DMS153 (cell line): ENCODE results near the gene KANSL3.
"Not testable (repeated sequence)": the region's sequence is repeated elsewhere in the genome, so short reads cannot be mapped to it uniquely, and the experiment has no call there.

ENCODE experiments used
- DNase-seq: peaks from one replicate; lab custom pipeline; 2025; lab: John Stamatoyannopoulos, UW

Gene KANSL3

DNA sequence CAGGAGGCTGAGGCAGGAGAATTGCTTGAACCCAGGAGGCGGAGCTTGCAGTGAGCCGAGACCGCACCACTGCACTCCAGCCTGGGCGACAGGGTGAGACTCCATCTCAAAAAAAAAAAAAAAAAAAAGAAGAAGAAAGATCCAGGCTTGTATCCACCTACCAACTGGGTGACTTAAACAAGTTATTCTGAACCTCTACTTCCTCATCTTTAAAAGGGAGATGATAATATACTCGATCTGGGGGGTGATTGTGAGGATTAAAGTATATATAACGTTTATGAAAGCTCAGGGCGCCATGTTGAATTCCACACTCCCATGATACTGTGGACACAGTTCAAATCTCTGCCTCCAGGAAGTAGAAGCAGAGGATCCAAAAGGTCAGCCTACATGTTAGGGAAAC is 16.7 kb upstream of the KANSL3 start:
- not testable (repeated sequence) for DNase-seq

DNA sequence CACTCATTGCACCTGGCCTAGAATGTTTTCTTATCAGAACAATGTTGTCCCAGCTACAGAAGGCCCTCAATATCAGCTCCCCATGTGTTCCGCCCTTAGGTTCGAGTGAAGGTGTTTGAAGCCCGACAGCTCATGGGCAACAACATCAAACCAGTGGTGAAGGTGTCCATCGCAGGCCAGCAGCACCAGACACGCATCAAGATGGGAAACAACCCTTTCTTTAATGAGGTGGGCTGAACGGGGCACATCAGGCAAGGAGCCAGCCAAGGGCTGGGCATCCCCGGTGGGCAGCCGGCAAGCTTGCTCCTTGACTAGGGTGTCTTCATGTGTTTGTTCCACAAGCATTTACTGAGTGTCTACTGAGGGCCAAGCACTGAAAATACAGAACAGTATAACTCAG is 13.7 kb upstream of the KANSL3 start:
- DNase-seq = no peak

DNA sequence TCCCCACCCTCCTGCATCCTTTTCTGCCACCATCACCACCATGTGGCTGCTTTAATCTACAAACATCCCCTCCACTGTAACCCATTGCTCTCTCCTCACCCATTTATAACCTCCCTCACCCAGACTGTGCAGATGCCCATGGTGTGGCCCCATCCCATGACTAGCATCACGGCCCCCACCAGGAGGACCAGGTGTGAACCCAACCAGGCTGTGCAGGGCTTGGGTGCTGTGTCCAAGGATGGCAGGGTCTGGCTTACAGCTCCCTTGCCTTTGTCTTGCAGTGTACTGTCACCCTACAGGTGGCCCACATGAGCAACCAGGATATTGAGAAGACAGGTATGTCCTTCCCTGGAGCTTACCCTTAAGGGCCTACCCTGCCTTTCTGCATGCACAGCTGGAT is 11.2 kb upstream of the KANSL3 start:
- DNase-seq = no peak

DNA sequence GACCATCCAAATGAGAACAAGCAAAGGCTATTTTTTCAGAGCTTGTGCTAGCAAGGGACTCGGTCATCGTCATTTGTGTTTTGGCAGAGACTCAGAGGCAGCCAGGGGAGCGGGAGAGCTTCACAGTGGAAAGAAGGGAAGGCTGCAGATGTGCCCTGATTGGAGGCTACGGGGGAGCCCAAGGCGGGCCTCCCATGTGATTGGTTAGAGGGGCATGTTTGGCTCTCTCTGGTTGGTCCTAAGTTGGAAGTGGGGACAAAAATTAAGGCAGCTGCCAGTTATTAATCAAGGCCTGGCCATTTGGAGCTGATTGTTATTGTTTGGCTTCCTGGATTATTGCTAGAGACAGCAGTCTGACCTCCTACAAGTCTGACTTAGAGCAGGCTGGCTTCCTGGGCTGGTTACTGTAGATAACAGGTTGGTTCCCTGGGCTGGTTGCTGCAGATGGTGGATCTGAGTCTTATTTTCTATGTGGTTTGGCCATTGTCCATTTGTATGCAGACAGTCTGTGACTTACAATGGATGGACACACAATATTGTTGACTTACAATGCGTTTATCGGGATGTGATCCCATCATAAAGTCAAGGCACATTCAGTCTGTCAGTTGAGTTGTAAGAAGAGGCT is 10.3 kb upstream of the KANSL3 start:
- DNase-seq = no peak

GRCh38 chr2:96647681-96648080 is 9.6 kb upstream of the KANSL3 start:
- no peak for DNase-seq

- peak; percentile 1 for DNase-seq
Observed at GRCh38 chr2:96642564-96643360, 4.7 kb upstream of the KANSL3 start, which contains the start of gene FER1L5. Gene FER1L5 (plus strand): TSS chr2:96642764. CDS start chr2:96642837, 73 bp downstream.

DNA sequence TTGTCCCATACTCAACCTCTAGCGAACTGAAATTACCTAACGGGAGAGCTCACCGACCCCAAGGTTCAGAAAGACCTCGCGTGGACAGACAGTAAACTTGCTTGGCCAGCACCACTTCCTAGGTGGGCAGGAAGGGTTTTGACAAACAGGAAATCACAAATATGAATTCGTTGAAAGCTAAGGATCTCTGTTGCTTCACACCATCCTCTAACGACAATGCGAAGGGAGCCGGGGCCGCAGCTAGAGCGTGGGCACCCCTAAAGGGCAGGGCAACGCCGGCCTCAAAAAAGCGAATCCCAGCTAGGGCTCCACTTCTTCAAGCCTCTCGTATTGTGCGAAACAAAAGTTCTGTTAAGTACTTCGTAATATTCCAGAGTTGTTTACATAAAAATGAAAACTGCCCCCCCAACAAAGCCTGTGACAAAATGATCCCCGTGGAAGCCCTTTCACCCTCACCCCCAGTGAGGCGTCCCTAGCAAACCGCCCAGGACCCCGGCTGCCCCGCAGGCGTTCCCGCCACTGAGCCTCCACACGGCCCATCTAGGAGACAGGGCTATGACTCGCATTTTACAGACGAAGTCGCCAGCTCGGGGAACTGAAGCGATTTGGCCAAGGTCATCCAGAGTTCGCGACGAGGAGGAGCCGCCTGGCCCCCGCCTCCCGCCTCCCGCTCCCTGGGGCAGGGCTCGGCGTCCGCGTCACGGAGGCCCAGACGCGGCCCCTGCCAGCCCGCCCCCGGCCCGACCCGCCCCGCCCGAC is 548 bp downstream of the KANSL3 start:
- DNase-seq = no peak

DNA sequence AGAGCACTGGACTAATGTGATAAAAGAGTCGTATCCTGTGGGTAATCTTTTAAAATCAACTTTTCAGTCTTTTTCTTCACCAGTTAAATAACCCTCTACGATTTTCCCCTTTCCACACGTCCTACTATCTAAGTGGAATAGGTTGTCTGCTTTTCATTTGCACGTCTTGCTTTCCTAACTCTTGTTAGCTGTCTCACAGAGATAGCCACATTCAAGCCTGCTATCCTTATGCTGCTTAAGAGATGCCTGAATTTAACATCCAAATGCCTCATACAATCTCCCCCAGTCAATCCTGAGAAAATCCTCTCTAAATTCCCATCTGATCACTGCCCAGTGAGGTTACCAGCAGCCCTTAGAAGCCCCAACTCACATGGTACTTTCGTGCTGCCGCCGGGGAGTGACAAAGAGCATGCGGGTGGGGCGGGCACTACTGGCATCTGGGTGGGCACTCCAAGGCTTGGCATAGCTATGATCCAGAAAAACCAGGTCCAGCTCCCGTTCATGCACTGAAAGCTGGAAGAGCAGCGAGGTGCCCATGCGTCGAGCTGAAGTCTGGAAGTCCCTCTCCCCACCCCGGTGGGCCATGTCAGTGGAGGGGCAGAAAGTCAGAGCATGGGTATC is 1.5 kb downstream of the KANSL3 start:
- DNase-seq = no peak

GRCh38 chr2:96633641-96634040 is 4.5 kb downstream of the KANSL3 start:
- DNase-seq = no peak

DNA sequence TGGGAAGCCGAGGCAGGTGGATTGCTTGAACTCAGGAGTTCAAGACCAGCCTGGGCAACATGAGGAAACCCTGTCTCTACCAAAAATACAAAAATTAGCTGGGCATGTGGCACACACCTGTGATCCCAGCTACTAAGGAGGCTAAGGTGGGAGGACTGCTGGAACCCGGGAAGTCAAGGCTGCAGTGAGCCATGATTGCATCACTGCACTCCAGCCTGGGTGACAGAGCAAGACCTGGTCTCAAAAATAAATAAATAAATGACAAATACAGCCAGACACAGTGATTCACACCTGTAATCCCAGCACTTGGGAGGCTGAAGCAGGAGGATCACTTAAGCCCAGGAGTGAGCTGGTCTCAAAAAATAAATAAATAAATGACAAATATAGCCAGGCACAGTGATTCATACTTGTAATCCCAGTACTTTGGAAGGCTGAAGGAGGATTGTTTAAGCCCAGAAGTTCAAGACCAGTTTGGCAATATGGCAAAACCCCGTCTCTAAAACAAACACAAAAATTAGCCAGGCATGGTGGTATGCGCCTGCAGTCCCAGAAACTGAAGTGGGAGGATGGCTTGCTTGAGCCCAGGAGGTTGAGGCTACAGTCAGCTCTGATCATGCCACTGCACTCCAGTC is 6.2 kb downstream of the KANSL3 start:
- no peak for DNase-seq

DNA sequence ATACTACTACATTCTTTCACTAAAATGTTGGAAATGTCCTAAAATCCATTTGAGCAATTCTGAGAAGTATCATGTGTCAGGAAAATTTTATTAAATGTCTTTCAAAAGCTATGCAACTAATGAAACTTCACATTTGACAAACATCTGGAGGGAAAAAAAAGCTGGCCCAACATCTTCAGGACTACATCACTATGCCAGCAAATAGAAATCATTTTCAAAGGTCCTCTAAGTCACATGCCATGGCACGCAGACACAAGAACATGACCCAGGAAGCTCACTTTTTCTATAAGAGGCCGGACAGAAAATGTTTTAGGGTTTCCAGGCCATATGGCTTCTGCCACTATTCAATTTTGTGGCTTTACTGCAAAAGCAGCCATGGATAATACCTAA is 11.6 kb downstream of the KANSL3 start:
- no peak for DNase-seq

- no peak for DNase-seq
Observed at GRCh38 chr2:96625571-96626552, 12.2 kb downstream of the KANSL3 start.

DNA sequence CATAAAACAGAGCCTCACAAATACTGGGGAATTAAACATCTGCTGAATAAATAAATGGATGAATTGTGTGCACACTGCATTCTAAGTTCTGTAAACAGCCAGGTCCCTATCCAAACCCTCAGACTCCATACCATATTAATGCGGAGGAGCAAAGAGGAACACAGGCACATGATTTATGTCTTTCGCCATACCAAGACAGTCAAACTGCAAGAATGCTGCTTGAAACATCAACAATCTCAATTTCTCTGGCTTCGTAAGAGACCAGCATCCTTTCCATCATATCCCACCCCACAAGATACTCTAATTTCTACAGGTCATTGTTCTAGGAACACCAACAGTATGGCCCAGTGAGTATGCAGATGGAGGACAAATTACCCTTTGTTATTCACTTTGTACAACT is 15.0 kb downstream of the KANSL3 start:
- DNase-seq = no peak

GRCh38 chr2:96622544-96622943 is 15.6 kb downstream of the KANSL3 start:
- no peak for DNase-seq

DNA sequence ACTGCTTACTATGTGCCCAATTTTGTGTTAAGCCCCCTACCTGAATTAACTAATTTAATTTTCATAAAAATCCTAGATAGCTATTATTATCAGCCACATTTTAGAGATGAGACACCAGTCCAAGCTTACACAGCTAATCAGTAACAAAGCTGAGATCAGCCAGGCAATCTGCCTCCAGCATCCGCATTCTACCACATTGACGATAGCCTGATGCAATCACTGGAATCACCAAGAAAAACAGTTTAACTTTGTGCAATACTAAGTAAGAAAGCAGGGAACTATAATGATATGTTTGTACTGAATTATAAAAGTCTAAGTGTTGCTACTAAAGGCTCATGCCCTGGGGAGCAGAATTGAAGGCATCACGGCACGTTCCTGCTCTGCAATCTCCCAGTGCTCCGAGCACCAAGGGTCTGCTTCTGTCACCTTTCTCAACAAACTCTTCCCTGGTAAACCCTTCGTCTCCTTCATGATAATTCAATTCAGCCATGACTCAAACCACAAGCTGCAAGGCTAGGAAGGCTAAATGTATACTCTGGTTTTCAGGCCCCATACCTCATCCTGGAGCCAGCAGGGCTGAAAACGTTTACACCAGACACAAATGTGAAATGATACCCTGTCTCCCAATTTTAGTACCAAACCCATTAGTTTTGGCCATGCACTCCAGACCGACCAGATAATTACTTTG is 19.4 kb downstream of the KANSL3 start:
- DNase-seq = no peak

- DNase-seq = no peak
Observed at GRCh38 chr2:96617012-96617411, 21.1 kb downstream of the KANSL3 start.

GRCh38 chr2:96616535-96616934 is 21.6 kb downstream of the KANSL3 start:
- DNase-seq = no peak

DNA sequence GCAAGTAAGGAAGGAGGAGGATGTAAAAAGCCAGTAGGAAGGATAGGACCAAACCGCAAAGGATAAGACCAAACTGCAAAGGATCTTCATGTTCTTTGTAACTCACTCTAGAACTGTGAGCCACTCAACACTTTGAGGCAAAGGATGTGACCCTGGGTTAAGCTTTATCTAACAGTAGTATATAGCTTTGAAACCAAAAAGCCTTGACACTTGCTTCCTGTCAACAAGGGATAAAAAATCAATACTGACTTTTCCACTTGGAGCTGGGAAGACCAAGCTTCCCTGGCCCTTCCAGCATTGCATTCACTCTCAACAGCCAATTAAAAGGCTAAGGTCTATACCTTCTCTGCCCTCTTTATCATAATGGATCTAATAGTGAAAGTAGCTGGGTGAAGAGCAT is 22.0 kb downstream of the KANSL3 start:
- DNase-seq = no peak

DNA sequence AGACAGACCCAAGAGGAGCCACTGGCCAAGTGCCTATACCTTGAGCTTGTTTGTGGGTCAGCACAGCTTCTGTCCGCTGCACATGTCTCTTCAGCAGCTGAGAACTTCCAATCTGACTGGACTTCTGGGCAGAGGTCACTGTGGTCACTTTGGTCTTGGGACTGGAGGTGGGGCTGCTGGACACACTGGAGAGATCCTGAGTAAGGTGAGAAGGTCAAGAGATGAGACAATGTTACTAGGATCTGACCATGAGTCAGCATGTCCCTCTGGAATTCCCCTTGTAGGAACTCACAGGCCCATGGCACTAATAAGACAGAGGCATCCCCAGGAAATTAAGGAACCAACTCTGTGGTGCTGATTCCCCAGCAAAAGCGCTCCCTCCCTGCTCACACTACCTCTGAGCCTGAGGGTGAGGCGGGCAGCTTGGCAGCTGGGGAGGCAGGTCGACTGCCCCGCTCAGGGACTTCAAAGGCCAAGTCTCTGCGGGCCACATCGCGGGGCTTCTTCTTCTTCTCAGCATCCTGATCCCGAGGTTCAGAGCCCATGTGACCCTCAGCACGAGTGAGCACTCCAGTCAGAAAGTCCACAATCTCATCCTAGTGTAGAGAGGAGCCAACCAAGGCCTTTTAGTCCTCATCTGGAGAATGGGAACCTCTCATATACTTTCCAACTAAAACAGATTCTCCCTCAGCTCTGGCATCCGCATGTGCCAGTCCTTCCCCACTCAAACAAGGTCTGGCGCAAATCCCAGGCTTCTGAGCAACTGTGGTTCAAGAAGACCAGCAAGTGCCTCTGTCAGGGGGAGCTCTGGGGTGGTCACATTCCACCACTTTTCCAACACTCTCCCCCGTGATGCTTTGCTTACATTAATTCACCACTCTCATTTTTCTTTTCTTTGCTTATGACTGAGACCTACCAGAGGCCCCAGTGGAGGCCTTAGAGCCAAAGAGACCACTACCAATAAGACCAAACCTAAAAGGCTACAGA is 29.4 kb downstream of the KANSL3 start:
- DNase-seq = no peak
